ENCODE results near the gene PTGR3. TPM values are rescaled to one million over a fixed set of nuclear protein-coding genes. Genes with fewer than 3 reads are reported as not detected.

The PTGR3 gene, protein sequence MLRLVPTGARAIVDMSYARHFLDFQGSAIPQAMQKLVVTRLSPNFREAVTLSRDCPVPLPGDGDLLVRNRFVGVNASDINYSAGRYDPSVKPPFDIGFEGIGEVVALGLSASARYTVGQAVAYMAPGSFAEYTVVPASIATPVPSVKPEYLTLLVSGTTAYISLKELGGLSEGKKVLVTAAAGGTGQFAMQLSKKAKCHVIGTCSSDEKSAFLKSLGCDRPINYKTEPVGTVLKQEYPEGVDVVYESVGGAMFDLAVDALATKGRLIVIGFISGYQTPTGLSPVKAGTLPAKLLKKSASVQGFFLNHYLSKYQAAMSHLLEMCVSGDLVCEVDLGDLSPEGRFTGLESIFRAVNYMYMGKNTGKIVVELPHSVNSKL
- total RNA-seq (10 to 100 TPM; 14.1 to 14.3 TPM), total RNA-seq (12.9 to 134 (median 48.7) reads per million in 172 experiments)
- polyA plus RNA-seq (2013, experiment 1 of 2): 20.6 TPM
- polyA plus RNA-seq (2013, experiment 2 of 2): 32.1 TPM

DNA sequence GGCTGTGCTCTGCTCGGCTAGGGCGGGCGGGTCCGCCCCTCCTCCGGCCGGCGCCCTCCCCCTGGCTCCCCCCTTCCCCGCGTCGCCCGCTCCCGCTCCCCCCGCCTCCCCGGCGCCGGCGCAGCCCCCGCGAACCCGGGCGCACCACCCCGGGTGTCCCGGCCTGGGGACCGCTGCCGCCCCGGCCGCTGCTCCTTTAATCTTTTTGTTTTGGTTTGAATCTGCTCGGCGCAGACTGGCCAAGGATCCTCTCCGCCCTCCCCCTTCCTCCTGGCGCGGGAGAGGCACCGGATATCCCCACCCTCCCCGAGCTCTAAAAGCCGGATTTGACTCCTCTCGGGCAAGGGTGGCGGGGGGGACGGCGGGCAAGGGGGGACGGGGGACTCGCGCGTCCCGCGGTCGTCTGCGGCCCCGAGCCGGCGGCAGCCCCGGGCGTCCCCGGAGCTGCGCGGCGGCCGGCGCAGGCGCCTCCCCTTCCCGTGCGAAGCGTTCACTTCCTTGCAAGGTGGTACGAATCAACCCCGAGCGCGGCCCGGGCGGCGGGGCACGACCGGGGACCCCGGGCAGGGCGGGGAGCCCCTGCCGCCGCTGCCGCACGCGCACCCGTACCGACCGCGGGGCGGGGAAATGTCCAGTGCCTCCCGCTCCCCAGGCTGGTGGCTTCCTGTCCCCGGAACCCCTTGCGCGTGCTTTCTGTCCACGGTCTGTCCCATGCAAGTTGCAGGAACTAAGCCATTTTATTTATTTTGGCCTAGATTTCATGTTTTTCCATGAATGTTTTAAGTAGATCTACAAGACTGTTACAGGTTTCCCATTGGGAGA, at the start of gene PTGR3:
Gene PTGR3, minus strand, starts transcription at position 11 of the 822 bp plus-strand sequence. CDS start 81 bp downstream, outside the sequence.
- peaks cover 43% of the 10 kb centered on the region for H3K4me1 ChIP-seq (ENCODE audit: insufficient read depth, low read length)
- peak within 1 kb of the TSS; percentile 98 for H3K4me3 Mint-ChIP-seq

DNA sequence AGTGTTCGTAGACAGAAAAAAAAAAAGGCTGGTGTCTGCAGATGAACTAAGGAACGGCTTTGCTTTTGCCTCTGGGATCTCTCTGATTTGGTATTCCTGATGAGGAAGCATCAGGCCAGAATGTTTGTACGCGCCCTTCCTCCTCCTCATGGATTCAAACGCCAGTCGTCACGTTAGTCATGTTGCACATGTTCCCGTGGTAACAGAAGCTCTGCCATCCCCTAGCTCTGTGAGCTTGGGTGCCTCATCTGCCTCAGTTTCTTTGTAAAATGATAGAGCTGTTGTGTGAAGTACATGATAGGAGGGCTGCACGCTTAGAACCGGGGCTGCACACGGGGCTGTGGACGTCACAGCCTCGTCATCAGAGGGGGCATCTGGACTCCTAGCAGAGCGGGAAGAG, 48.7 kb upstream of the PTGR3 start:
- peaks cover 17% of the 10 kb centered on the region for H3K4me1 ChIP-seq (ENCODE audit: insufficient read depth, low read length)
- POLR2A ChIA-PET: interaction anchor here (1.1 kb wide), 1 partner anchor 47 kb away, joined by 3 read pairs; the partner anchor contains the start of gene TSHZ1
- Mint-ChIP-seq H3K27ac (no peak overlapping the region), H3K4me1 (ENCODE audit: low read depth) (peaks cover 79% of the 10 kb centered on the region), H3K9me3 (no peaks in the 10 kb centered on the region), H3K4me3 (no peak overlapping the region), H3K27me3 (no peaks in the 10 kb centered on the region), H3K36me3 (ENCODE audit: low read depth) (no peaks in the 10 kb centered on the region)
- intact Hi-C loops (cut with DNase I, micrococcal nuclease): no loop called here
- H3K27ac ChIP-seq (ENCODE audit: low read depth in 1 of 2, low read length in 2 of 2): no peak overlapping the region
- no peak overlapping the region for H3K4me3 ChIP-seq (ENCODE audit: low read length)
- ATAC-seq (ENCODE audit: poor library complexity): no peak
- CTCF ChIA-PET: no interaction called here
- H3K36me3 ChIP-seq (ENCODE audit: insufficient read depth, low read length): no peaks in the 10 kb centered on the region
- no peaks in the 10 kb centered on the region for H3K9me3 ChIP-seq (ENCODE audit: control insufficient read depth in 1 of 2, insufficient read depth in 1 of 2, low read length in 2 of 2)
- H3K27me3 ChIP-seq (ENCODE audit: control insufficient read depth in 1 of 2, insufficient read depth in 2 of 2, low read length in 2 of 2): no peaks in the 10 kb centered on the region
- TF ChIP-seq, protein P1, sequence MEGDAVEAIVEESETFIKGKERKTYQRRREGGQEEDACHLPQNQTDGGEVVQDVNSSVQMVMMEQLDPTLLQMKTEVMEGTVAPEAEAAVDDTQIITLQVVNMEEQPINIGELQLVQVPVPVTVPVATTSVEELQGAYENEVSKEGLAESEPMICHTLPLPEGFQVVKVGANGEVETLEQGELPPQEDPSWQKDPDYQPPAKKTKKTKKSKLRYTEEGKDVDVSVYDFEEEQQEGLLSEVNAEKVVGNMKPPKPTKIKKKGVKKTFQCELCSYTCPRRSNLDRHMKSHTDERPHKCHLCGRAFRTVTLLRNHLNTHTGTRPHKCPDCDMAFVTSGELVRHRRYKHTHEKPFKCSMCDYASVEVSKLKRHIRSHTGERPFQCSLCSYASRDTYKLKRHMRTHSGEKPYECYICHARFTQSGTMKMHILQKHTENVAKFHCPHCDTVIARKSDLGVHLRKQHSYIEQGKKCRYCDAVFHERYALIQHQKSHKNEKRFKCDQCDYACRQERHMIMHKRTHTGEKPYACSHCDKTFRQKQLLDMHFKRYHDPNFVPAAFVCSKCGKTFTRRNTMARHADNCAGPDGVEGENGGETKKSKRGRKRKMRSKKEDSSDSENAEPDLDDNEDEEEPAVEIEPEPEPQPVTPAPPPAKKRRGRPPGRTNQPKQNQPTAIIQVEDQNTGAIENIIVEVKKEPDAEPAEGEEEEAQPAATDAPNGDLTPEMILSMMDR (IDR thresholded peaks at IDR 0.05): no peak
- DNase-seq: no peak

More for the DNA sequence above, at the start of gene PTGR3:
- no peaks in the 10 kb centered on the region for H3K27me3 ChIP-seq (ENCODE audit: control insufficient read depth in 1 of 2, insufficient read depth in 2 of 2, low read length in 2 of 2)
- peak within 1 kb of the TSS; percentile 98 for H3K4me3 ChIP-seq (ENCODE audit: low read length)
- peaks cover 66% of the 10 kb centered on the region for H3K4me1 Mint-ChIP-seq (ENCODE audit: low read depth)
- no peaks in the 10 kb centered on the region for H3K9me3 Mint-ChIP-seq
- DNase-seq: peak; percentile 51 to 92 (median 70)
- intact Hi-C loops (cut with DNase I, micrococcal nuclease): loop anchor here in 1 of 2 experiments (2.0 to 10.0 kb wide), 6 partner anchors 37 to 1288 kb away; partner anchors contain the start of genes CYB5A and ZNF516
- H3K27me3 Mint-ChIP-seq: no peaks in the 10 kb centered on the region
- POLR2A ChIA-PET: interaction anchor here (0.8 to 2.9 kb wide), 18 partner anchors 9 to 713 kb away, joined by 3 to 60 read pairs (median 5); partner anchors contain the start of genes CNDP2 and ZNF407
- CTCF ChIA-PET: no interaction called here
- TF ChIP-seq, protein P1 (IDR thresholded peaks at IDR 0.05): no peak
- peaks cover 38% of the 10 kb centered on the region for H3K36me3 Mint-ChIP-seq (ENCODE audit: low read depth)
- H3K36me3 ChIP-seq (ENCODE audit: insufficient read depth, low read length): no peaks in the 10 kb centered on the region
- no peaks in the 10 kb centered on the region for H3K9me3 ChIP-seq (ENCODE audit: control insufficient read depth in 1 of 2, insufficient read depth in 1 of 2, low read length in 2 of 2)
- peak; percentile 48 for ATAC-seq (ENCODE audit: poor library complexity)
- peak within 1 kb of the TSS; percentile 99 for H3K27ac Mint-ChIP-seq
- H3K27ac ChIP-seq (ENCODE audit: low read depth in 1 of 2, low read length in 2 of 2): peak within 1 kb of the TSS; percentile 78 to 81

DNA sequence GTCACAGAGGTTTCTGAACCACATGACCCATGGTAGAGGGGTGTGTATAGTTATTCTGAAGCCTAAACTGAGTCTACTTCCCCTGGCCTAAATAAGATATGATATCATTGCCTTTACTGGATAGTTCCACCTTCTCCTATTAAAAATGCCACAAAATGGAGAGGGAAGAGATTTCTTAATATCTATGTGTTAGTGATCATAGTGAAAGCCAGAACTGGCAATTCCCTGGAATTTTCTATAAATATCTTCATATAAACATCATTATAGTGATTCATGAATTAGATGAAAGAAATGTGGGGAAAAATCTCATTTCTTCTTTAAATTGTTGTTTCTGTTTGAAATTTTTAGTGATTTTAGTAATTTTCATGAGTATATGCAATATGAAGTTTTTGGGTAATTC, 47.4 kb upstream of the PTGR3 start:
- POLR2A ChIA-PET: no interaction called here
- CTCF ChIA-PET: no interaction called here
- no peak for ATAC-seq (ENCODE audit: poor library complexity)

More for the DNA sequence above, 47.4 kb upstream of the PTGR3 start:
- intact Hi-C loops (cut with DNase I, micrococcal nuclease): no loop called here
- Histone ChIP-seq H3K27ac (ENCODE audit: low read depth in 1 of 2, low read length in 2 of 2) (no peak overlapping the region), H3K4me1 (ENCODE audit: insufficient read depth, low read length) (peaks cover 16% of the 10 kb centered on the region), H3K4me3 (ENCODE audit: low read length) (no peak overlapping the region), H3K27me3 (ENCODE audit: control insufficient read depth in 1 of 2, insufficient read depth in 2 of 2, low read length in 2 of 2) (no peaks in the 10 kb centered on the region), H3K9me3 (ENCODE audit: control insufficient read depth in 1 of 2, insufficient read depth in 1 of 2, low read length in 2 of 2) (no peaks in the 10 kb centered on the region), H3K36me3 (ENCODE audit: insufficient read depth, low read length) (no peaks in the 10 kb centered on the region)
- H3K4me3 Mint-ChIP-seq: no peak overlapping the region
- H3K27ac Mint-ChIP-seq: no peak overlapping the region
- H3K9me3 Mint-ChIP-seq: no peaks in the 10 kb centered on the region
- peaks cover 78% of the 10 kb centered on the region for H3K4me1 Mint-ChIP-seq (ENCODE audit: low read depth)
- H3K36me3 Mint-ChIP-seq (ENCODE audit: low read depth): no peaks in the 10 kb centered on the region
- TF ChIP-seq, protein P1 (IDR thresholded peaks at IDR 0.05): no peak
- DNase-seq: no peak
- H3K27me3 Mint-ChIP-seq: no peaks in the 10 kb centered on the region
